Aorta (tissue), 5 donors: Measurements from ENCODE around the gene NDUFS7. TPM values are rescaled to one million over a fixed set of nuclear protein-coding genes. Genes with fewer than 3 reads are reported as not detected.
"Not testable (repeated sequence)": the region's sequence is repeated elsewhere in the genome, so short reads cannot be mapped to it uniquely, and the experiment has no call there.

Experiments
- ATAC-seq: fragments of 200-7000 bp; cut with Tn5 transposase; one replicate; pipeline ENCODE4 v1.9.1; 2022; ENCODE audit warnings: moderate library complexity; ENCODE audit not compliant: low FRiP score
- DNase-seq, 2 donors: peaks; one replicate each; pipeline ENCODE4 v3.0.0-alpha.2; 2020
- H3K27ac ChIP-seq, 2 donors: one replicate each; pipeline ENCODE4 v1.5.1; 2013; ENCODE audit warnings: low read length in 2 of 2, mild to moderate bottlenecking in 2 of 2, moderate library complexity in 2 of 2, control low read depth in 1 of 2, inconsistent platforms in 1 of 2, low read depth in 1 of 2
- H3K27me3 ChIP-seq, 2 donors: one replicate each; pipeline ENCODE4 v1.6.1; 2013; ENCODE audit warnings: control low read depth in 1 of 2, low read length in 1 of 2, mild to moderate bottlenecking in 1 of 2, moderate library complexity in 1 of 2; ENCODE audit not compliant: insufficient read depth in 2 of 2, control insufficient read depth in 1 of 2
- H3K36me3 ChIP-seq, 2 donors: one replicate each; pipeline ENCODE4 v1.6.1; 2013; ENCODE audit warnings: control low read depth in 1 of 2, low read length in 1 of 2, mild to moderate bottlenecking in 1 of 2; ENCODE audit not compliant: insufficient read depth in 2 of 2, control insufficient read depth in 1 of 2
- H3K4me1 ChIP-seq, 2 donors: one replicate each; pipeline ENCODE4 v1.6.1; 2013; ENCODE audit warnings: low read length in 2 of 2, control low read depth in 1 of 2, mild to moderate bottlenecking in 1 of 2, moderate library complexity in 1 of 2; ENCODE audit not compliant: insufficient read depth in 2 of 2, control insufficient read depth in 1 of 2
- H3K4me3 ChIP-seq, 2 donors: one replicate each; pipeline ENCODE4 v1.5.1; 2013; ENCODE audit warnings: low read length in 2 of 2, control low read depth in 1 of 2, mild to moderate bottlenecking in 1 of 2
- H3K9me3 ChIP-seq: one replicate; pipeline ENCODE4 v1.6.1; 2013; ENCODE audit warnings: mild to moderate bottlenecking, low read length; ENCODE audit not compliant: control insufficient read depth
- WGBS, 2 donors: extraction: QIAGEN DNeasy Blood & Tissue Kit; methylation state at CpG; one replicate each; pipeline ENCODE4 v1.1.7; 2013; 5-methylcytosine and 5-hydroxymethylcytosine counted together
- intact Hi-C, 2 donors: fragments of 100-400 bp; cut with DNase I; formaldehyde crosslinking; loops; one replicate each; pipeline versions ENCODE4 v1.14.2 to v1.15.0; 2022
- polyA plus RNA-seq, 2 donors: library from polyadenylated mRNA; stranded (reverse); fragments of 200-250 nt; gene quantifications; one replicate each; pipeline ENCODE4 v1.2.3, GENCODE V29; 2013
- total RNA-seq, 2 donors: library from RNA; stranded (reverse); fragmentation: NEBNext Ultra II Directional; extraction: Animal tissue kit (Norgen Biotek cat#: 25700); gene quantifications; one replicate each; pipeline ENCODE4 v1.2.1, GENCODE V29; 2021
- donor health status: healthy with polysubstance abuse.
- donor health status: Bipolar disorder and iron deficiency.
- donor health status: DM: no; HTN: no; CAD: no.
- donor health status: DM: no; HTN: no; CAD: no.
- donor health status: DM: yes; HTN: yes; CAD: no.

NDUFS7 gene
- total and polyA plus RNA-seq, 4 donors = 47.7 to 105 (median 60.2) TPM

GRCh38 chr19:1435378-1435989 lies 51.8 kb downstream of the NDUFS7 start:
- Histone ChIP-seq H3K27me3 (no peaks in the 10 kb centered on the region), H3K27ac (no peak overlapping the region), H3K4me3 (no peak overlapping the region), H3K36me3 (peaks cover 0 to 2% of the 10 kb centered on the region in 2 donors), H3K4me1 (no peaks in the 10 kb centered on the region), H3K9me3 (no peaks in the 10 kb centered on the region)
- ATAC-seq (no peak), DNase-seq (no peak)
- 87 to 88% methylated on average over 21 of the region's 21 CpGs for whole genome bisulfite sequencing, 2 donors
- intact Hi-C loops = no loop called here

GRCh38 chr19:1437609-1438008 lies 53.9 kb downstream of the NDUFS7 start:
- H3K27ac ChIP-seq = no peak overlapping the region

GRCh38 chr19:1438035-1438932 lies 54.6 kb downstream of the NDUFS7 start, which contains the start of gene RPS15:
Gene RPS15 (plus strand): TSS chr19:1438396. CDS start chr19:1438426, 30 bp downstream.
- H3K4me1 ChIP-seq = no peaks in the 10 kb centered on the region
- peak; percentile 97 to 99 for DNase-seq
- H3K4me3 ChIP-seq = peak within 1 kb of the TSS; percentile 31 to 82
- intact Hi-C loops = loop anchor here in 1 of 2 donors (2.0 kb wide), 1 partner anchor 53 kb away; the partner anchor contains the start of genes PCSK4 and REEP6
- peak; percentile 97 for ATAC-seq
- peaks cover 0 to 4% of the 10 kb centered on the region in 2 donors for H3K36me3 ChIP-seq
- no peaks in the 10 kb centered on the region for H3K9me3 ChIP-seq
- 1% methylated on average over 81 to 100 of the region's 100 CpGs for WGBS, 2 donors
- no peaks in the 10 kb centered on the region for H3K27me3 ChIP-seq
- peak within 1 kb of the TSS in 1 of 2 donors; percentile 11 for H3K27ac ChIP-seq

More at GRCh38 chr19:1437609-1438008, 53.9 kb downstream of the NDUFS7 start:
- Histone ChIP-seq H3K4me1 (no peaks in the 10 kb centered on the region), H3K27me3 (no peaks in the 10 kb centered on the region), H3K36me3 (peaks cover 0 to 4% of the 10 kb centered on the region in 2 donors), H3K9me3 (no peaks in the 10 kb centered on the region), H3K4me3 (no peak overlapping the region)
- ATAC-seq (no peak), DNase-seq (no peak)
- WGBS, 2 donors = 47 to 53% methylated on average over 8 of the region's 8 CpGs
- intact Hi-C loops = loop anchor here in 1 of 2 donors (2.0 kb wide), 1 partner anchor 53 kb away; the partner anchor contains the start of genes PCSK4 and REEP6

GRCh38 chr19:1438933-1439354 lies 55.2 kb downstream of the NDUFS7 start:
- H3K36me3 ChIP-seq = peaks cover 0 to 4% of the 10 kb centered on the region in 2 donors
- DNase-seq (no peak), ATAC-seq (no peak)
- no peaks in the 10 kb centered on the region for H3K9me3 ChIP-seq
- 0 to 1% methylated on average over 26 of the region's 26 CpGs for WGBS, 2 donors
- peak overlapping the region; percentile 31 to 82 for H3K4me3 ChIP-seq
- H3K27ac ChIP-seq = no peak overlapping the region
- intact Hi-C loops = loop anchor here in 1 of 2 donors (2.0 kb wide), 1 partner anchor 52 kb away; the partner anchor contains the start of genes PCSK4 and REEP6
- H3K4me1 ChIP-seq = no peaks in the 10 kb centered on the region
- H3K27me3 ChIP-seq = no peaks in the 10 kb centered on the region

- H3K4me1 ChIP-seq, ATAC-seq, H3K36me3 ChIP-seq, H3K27me3 ChIP-seq, H3K4me3 ChIP-seq, H3K27ac ChIP-seq, DNase-seq, H3K9me3 ChIP-seq: not testable (repeated sequence)
- WGBS, 2 donors = 83 to 85% methylated on average over 57 of the region's 57 CpGs
- intact Hi-C loops = loop anchor here in 1 of 2 donors (2.0 kb wide), 1 partner anchor 51 kb away; the partner anchor contains the start of genes PCSK4 and REEP6
Observed at GRCh38 chr19:1439525-1440417, 56.1 kb downstream of the NDUFS7 start.

- Histone ChIP-seq H3K27ac (no peak overlapping the region), H3K36me3 (peaks cover 0 to 4% of the 10 kb centered on the region in 2 donors), H3K27me3 (no peaks in the 10 kb centered on the region), H3K9me3 (no peaks in the 10 kb centered on the region), H3K4me1 (no peaks in the 10 kb centered on the region), H3K4me3 (no peak overlapping the region)
- WGBS, 2 donors = 85 to 89% methylated on average over 15 of the region's 15 CpGs
- ATAC-seq (no peak), DNase-seq (no peak)
- intact Hi-C loops = no loop called here
Observed at GRCh38 chr19:1440418-1440801, 56.7 kb downstream of the NDUFS7 start.

GRCh38 chr19:1441022-1441426 lies 57.3 kb downstream of the NDUFS7 start:
- Histone ChIP-seq H3K27me3 (no peaks in the 10 kb centered on the region), H3K36me3 (peaks cover 0 to 4% of the 10 kb centered on the region in 2 donors), H3K9me3 (no peaks in the 10 kb centered on the region), H3K27ac (no peak overlapping the region), H3K4me1 (no peaks in the 10 kb centered on the region), H3K4me3 (no peak overlapping the region)
- 86 to 90% methylated on average over 9 of the region's 9 CpGs for WGBS, 2 donors
- ATAC-seq = no peak
- no peak for DNase-seq
- intact Hi-C loops = no loop called here
